ENCODE measurements around the gene CAMK2D. TPM values are rescaled to one million over a fixed set of nuclear protein-coding genes. Genes with fewer than 3 reads are reported as not detected.

The CAMK2D gene
- polyA plus RNA-seq, 2 of the 4 experiments (the other 2 are of a cell fraction), result 19.1 to 59.9 TPM

DNA sequence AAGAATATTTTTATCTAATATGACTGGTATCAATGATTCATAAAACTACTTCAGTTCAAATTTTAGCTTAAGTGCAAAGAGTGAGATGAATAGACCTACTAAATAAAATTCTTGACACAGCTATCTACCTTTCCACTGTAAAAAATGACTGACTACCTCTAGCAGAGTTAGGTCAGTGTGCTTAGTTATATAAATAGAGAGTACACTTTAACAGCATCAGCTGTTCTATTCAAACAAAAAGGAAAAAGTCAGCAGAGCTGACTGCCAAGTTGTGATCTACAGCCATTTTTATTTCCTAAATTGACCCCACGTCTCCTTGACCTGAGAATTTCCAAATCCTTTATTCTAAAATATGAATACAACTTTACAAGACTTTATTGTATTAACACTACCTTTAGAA lies 262.4 kb downstream of the CAMK2D start:
- POLR2A ChIA-PET, result no interaction called here
- no peaks in the 10 kb centered on the region for H3K4me1 ChIP-seq
- H3K4me3 ChIP-seq, result no peak overlapping the region
- ATAC-seq, result no peak
- CTCF ChIA-PET, result no interaction called here
- H3K4me2 ChIP-seq, result no peak overlapping the region
- 95% methylated on average over 1 of the region's 1 CpG for WGBS (ENCODE audit: missing lambda C conversion rate)
- no peak overlapping the region for H3K27ac ChIP-seq
- H3K9me3 ChIP-seq, result no peaks in the 10 kb centered on the region
- DNase-seq (ENCODE audit: low read depth in 1 of 2, low spot score in 1 of 2), result no peak
- FAIRE-seq, result no peak
- TF ChIP-seq RAD21 (conservative IDR thresholded peaks at IDR 0.05 in 1 of 2, IDR thresholded peaks at IDR 0.05 in 1 of 2), result no peak
- TF ChIP-seq, protein P1, sequence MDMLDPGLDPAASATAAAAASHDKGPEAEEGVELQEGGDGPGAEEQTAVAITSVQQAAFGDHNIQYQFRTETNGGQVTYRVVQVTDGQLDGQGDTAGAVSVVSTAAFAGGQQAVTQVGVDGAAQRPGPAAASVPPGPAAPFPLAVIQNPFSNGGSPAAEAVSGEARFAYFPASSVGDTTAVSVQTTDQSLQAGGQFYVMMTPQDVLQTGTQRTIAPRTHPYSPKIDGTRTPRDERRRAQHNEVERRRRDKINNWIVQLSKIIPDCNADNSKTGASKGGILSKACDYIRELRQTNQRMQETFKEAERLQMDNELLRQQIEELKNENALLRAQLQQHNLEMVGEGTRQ (IDR thresholded peaks at IDR 0.05), result no peak
- TF ChIP-seq NR3C1 (IDR thresholded peaks at IDR 0.05), result no peak
- no peak for TF ChIP-seq CHD2 (IDR thresholded peaks at IDR 0.05; ENCODE audit: low read length, partially characterized antibody)
- TF ChIP-seq FOSB (CRISPR knock-in tag; IDR thresholded peaks at IDR 0.05), result no peak
- TF ChIP-seq RFX5 (IDR thresholded peaks at IDR 0.05), result no peak
- no peak for TF ChIP-seq RNF2 (IDR thresholded peaks at IDR 0.05; ENCODE audit: borderline replicate concordance, low read depth)
- TF ChIP-seq TP53 (CRISPR knock-in tag; IDR thresholded peaks at IDR 0.05), result no peak
- TF ChIP-seq HOXB5 (CRISPR knock-in tag; IDR thresholded peaks at IDR 0.05), result no peak
- TF ChIP-seq RCOR1 (IDR thresholded peaks at IDR 0.05; ENCODE audit: low read depth, low read length), result no peak
- TF ChIP-seq, protein P2, sequence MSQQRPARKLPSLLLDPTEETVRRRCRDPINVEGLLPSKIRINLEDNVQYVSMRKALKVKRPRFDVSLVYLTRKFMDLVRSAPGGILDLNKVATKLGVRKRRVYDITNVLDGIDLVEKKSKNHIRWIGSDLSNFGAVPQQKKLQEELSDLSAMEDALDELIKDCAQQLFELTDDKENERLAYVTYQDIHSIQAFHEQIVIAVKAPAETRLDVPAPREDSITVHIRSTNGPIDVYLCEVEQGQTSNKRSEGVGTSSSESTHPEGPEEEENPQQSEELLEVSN (IDR thresholded peaks at IDR 0.05; ENCODE audit: borderline replicate concordance, low read depth), result no peak
- TF ChIP-seq, protein P3, sequence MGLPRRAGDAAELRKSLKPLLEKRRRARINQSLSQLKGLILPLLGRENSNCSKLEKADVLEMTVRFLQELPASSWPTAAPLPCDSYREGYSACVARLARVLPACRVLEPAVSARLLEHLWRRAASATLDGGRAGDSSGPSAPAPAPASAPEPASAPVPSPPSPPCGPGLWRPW (IDR thresholded peaks at IDR 0.05), result no peak
- TF ChIP-seq, protein P4, sequence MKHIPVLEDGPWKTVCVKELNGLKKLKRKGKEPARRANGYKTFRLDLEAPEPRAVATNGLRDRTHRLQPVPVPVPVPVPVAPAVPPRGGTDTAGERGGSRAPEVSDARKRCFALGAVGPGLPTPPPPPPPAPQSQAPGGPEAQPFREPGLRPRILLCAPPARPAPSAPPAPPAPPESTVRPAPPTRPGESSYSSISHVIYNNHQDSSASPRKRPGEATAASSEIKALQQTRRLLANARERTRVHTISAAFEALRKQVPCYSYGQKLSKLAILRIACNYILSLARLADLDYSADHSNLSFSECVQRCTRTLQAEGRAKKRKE (CRISPR knock-in tag; IDR thresholded peaks at IDR 0.05; ENCODE audit: low read depth), result no peak
- TF ChIP-seq SREBF2 (IDR thresholded peaks at IDR 0.05), result no peak
- TF ChIP-seq MYC (IDR thresholded peaks at IDR 0.05; ENCODE audit: borderline replicate concordance, low read length), result no peak
- no peak for TF ChIP-seq RARB (CRISPR knock-in tag; IDR thresholded peaks at IDR 0.05)
- TF ChIP-seq HDAC2 (IDR thresholded peaks at IDR 0.05), result no peak

DNA sequence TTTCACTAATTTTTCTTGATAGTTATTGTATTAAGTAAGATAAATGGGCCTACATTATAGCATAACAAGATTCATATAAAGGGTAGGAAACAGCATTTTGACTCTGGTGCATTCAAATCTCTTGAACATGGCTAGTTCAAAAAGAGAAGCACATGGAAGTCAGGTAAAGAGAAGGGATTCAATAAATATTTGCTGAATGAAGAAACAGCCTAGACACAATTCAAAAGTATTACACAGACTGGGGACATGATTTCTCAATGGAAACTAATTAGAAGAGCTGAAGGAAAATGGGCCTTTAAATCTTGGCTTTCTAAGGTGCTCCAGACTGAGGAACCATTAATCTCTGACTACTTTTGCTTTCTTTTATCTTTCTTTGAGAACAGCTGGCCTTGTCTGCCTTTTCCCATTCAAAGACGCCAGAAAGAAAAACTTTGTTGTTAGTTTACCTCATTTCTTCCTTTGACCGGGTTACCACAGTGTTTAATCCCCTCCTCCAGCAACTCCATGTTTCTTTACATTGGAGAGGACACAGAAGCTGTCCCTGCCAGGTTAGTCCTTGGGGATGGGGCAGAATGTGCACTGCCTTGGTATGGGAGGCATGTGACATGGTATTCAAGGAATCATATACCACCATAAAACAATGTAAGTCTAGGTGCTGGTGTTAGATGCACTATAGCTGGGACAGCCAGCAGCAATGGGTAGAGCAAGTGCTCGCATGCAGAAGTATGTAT lies 264.2 kb downstream of the CAMK2D start:
- POLR2A ChIA-PET, result no interaction called here
- FAIRE-seq (no peak), ATAC-seq (no peak), DNase-seq (ENCODE audit: low read depth in 1 of 2, low spot score in 1 of 2) (no peak)
- Histone ChIP-seq H3K4me2 (no peak overlapping the region), H3K4me3 (no peak overlapping the region), H3K9me3 (no peaks in the 10 kb centered on the region), H3K4me1 (no peaks in the 10 kb centered on the region), H3K27ac (no peak overlapping the region)
- WGBS (ENCODE audit: missing lambda C conversion rate), result 91% methylated on average over 3 of the region's 3 CpGs
- CTCF ChIA-PET, result no interaction called here
- TF ChIP-seq, protein P5, sequence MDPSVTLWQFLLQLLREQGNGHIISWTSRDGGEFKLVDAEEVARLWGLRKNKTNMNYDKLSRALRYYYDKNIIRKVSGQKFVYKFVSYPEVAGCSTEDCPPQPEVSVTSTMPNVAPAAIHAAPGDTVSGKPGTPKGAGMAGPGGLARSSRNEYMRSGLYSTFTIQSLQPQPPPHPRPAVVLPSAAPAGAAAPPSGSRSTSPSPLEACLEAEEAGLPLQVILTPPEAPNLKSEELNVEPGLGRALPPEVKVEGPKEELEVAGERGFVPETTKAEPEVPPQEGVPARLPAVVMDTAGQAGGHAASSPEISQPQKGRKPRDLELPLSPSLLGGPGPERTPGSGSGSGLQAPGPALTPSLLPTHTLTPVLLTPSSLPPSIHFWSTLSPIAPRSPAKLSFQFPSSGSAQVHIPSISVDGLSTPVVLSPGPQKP (IDR thresholded peaks at IDR 0.05; ENCODE audit: low read depth, low read length), result no peak
- TF ChIP-seq ZSCAN20 (CRISPR knock-in tag; IDR thresholded peaks at IDR 0.05), result no peak

DNA sequence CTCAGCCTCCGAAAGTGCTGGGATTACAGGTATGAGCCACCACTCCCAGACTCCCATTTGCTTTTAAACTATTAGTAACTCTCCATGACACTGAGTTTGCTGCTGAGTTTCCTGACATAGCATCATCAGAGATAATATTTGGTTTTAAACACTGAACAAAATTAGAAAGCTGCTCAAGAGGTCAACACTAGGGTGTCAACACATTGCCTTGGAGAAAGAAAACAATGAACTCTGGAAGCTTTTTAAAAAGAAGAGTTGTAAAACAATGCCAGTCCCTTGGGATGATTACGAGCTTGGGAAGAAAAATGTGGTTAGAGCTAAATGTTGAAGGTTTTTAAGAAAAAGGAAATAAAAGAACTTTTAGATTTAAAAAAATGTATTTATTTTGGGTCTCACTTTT lies 264.8 kb downstream of the CAMK2D start:
- no peak for FAIRE-seq
- Histone ChIP-seq H3K4me1 (no peaks in the 10 kb centered on the region), H3K4me2 (no peak overlapping the region), H3K9me3 (no peaks in the 10 kb centered on the region), H3K27ac (no peak overlapping the region), H3K4me3 (no peak overlapping the region)
- CTCF ChIA-PET, result no interaction called here
- 50% methylated on average over 2 of the region's 2 CpGs for WGBS (ENCODE audit: missing lambda C conversion rate)
- DNase-seq (ENCODE audit: low read depth in 1 of 2, low spot score in 1 of 2), result no peak
- POLR2A ChIA-PET, result no interaction called here
- ATAC-seq, result no peak
- no peak for TF ChIP-seq RARB (CRISPR knock-in tag; IDR thresholded peaks at IDR 0.05)
- TF ChIP-seq MAZ (IDR thresholded peaks at IDR 0.05; ENCODE audit: borderline replicate concordance, low read depth, low read length), result no peak
- TF ChIP-seq NR3C1 (IDR thresholded peaks at IDR 0.05), result no peak
- no peak for TF ChIP-seq EHMT2 (IDR thresholded peaks at IDR 0.05; ENCODE audit: low read depth)
- TF ChIP-seq JUN (IDR thresholded peaks at IDR 0.05), result no peak
- TF ChIP-seq EHF (CRISPR knock-in tag; IDR thresholded peaks at IDR 0.05), result no peak
- no peak for TF ChIP-seq CEBPB (IDR thresholded peaks at IDR 0.05)
- no peak for TF ChIP-seq POLR2A (IDR thresholded peaks at IDR 0.05; ENCODE audit: low read length)
- TF ChIP-seq ZC3H11A (IDR thresholded peaks at IDR 0.05), result no peak
- no peak for TF ChIP-seq JUNB (IDR thresholded peaks at IDR 0.05)
- TF ChIP-seq HOXB13 (CRISPR knock-in tag; IDR thresholded peaks at IDR 0.05; ENCODE audit: low read depth), result no peak
- TF ChIP-seq TP53 (CRISPR knock-in tag; IDR thresholded peaks at IDR 0.05), result no peak
- TF ChIP-seq, protein P6, sequence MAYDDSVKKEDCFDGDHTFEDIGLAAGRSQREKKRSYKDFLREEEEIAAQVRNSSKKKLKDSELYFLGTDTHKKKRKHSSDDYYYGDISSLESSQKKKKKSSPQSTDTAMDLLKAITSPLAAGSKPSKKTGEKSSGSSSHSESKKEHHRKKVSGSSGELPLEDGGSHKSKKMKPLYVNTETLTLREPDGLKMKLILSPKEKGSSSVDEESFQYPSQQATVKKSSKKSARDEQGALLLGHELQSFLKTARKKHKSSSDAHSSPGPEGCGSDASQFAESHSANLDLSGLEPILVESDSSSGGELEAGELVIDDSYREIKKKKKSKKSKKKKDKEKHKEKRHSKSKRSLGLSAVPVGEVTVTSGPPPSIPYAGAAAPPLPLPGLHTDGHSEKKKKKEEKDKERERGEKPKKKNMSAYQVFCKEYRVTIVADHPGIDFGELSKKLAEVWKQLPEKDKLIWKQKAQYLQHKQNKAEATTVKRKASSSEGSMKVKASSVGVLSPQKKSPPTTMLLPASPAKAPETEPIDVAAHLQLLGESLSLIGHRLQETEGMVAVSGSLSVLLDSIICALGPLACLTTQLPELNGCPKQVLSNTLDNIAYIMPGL (CRISPR knock-in tag; IDR thresholded peaks at IDR 0.05; ENCODE audit: borderline replicate concordance), result no peak
- no peak for TF ChIP-seq EP300 (IDR thresholded peaks at IDR 0.05)
- TF ChIP-seq MYC (IDR thresholded peaks at IDR 0.05; ENCODE audit: borderline replicate concordance, low read length), result no peak
- TF ChIP-seq KDM1A (IDR thresholded peaks at IDR 0.05; ENCODE audit: low read depth), result no peak

Measured in A549 (cell line).